Muscle layer of colon (tissue), 2 donors: ENCODE results near the gene CDCA7L.

Experiments used
- H3K27ac ChIP-seq: one replicate; pipeline ENCODE4 v1.7.0; 2013; ENCODE audit warnings: low read depth, mild to moderate bottlenecking, low read length, moderate library complexity
- H3K27me3 ChIP-seq, 2 donors: one replicate each; pipeline ENCODE4 v1.7.0; 2013; ENCODE audit warnings: low read length in 2 of 2, mild to moderate bottlenecking in 2 of 2; ENCODE audit not compliant: insufficient read depth in 2 of 2, control insufficient read depth in 1 of 2
- H3K36me3 ChIP-seq: one replicate; pipeline ENCODE4 v1.7.0; 2013; ENCODE audit warnings: mild to moderate bottlenecking, low read length; ENCODE audit not compliant: insufficient read depth
- H3K4me1 ChIP-seq: one replicate; pipeline ENCODE4 v1.7.0; 2013; ENCODE audit warnings: mild to moderate bottlenecking, low read length; ENCODE audit not compliant: insufficient read depth
- H3K4me3 ChIP-seq, 2 donors: one replicate each; pipeline ENCODE4 v1.7.0; 2013; ENCODE audit warnings: low read length in 2 of 2, low read depth in 1 of 2, mild to moderate bottlenecking in 1 of 2, moderate library complexity in 1 of 2
- H3K9ac ChIP-seq: one replicate; pipeline ENCODE4 v1.7.0; 2013; ENCODE audit warnings: low read length
- H3K9me3 ChIP-seq: one replicate; pipeline ENCODE4 v1.7.0; 2013; ENCODE audit warnings: mild to moderate bottlenecking, low read length
- donor health status: abdominal sarcoma.
- donor health status: Adenocarcinoma of cecum.

CDCA7L gene

GRCh38 chr7:21945454-21946221 lies at the start of gene CDCA7L:
CDCA7L (minus strand) TSS chr7:21945899; CDS start chr7:21945804, 95 bp downstream.
- Histone ChIP-seq H3K27ac (peak within 1 kb of the TSS; percentile 94), H3K36me3 (no peaks in the 10 kb centered on the region), H3K4me1 (peaks cover 30% of the 10 kb centered on the region), H3K9ac (peak within 1 kb of the TSS; percentile 45), H3K27me3 (no peaks in the 10 kb centered on the region), H3K4me3 (peak within 1 kb of the TSS; percentile 45 to 66), H3K9me3 (no peaks in the 10 kb centered on the region)

- no peak overlapping the region for H3K27ac ChIP-seq
- H3K9me3 ChIP-seq = no peaks in the 10 kb centered on the region
- H3K4me1 ChIP-seq = no peaks in the 10 kb centered on the region
- no peak overlapping the region for H3K4me3 ChIP-seq
- H3K9ac ChIP-seq = no peak overlapping the region
- H3K36me3 ChIP-seq = no peaks in the 10 kb centered on the region
- H3K27me3 ChIP-seq = no peaks in the 10 kb centered on the region
Observed at GRCh38 chr7:21986096-21986495, 40.4 kb upstream of the CDCA7L start.

- no peaks in the 10 kb centered on the region for H3K9me3 ChIP-seq
- H3K4me3 ChIP-seq = no peak overlapping the region
- no peak overlapping the region for H3K27ac ChIP-seq
- H3K36me3 ChIP-seq = no peaks in the 10 kb centered on the region
- no peaks in the 10 kb centered on the region for H3K4me1 ChIP-seq
- H3K9ac ChIP-seq = no peak overlapping the region
- H3K27me3 ChIP-seq = no peaks in the 10 kb centered on the region
Observed at GRCh38 chr7:21984042-21984441, 38.3 kb upstream of the CDCA7L start.

- H3K9me3 ChIP-seq = no peaks in the 10 kb centered on the region
- no peak overlapping the region for H3K4me3 ChIP-seq
- no peaks in the 10 kb centered on the region for H3K4me1 ChIP-seq
- no peaks in the 10 kb centered on the region for H3K27me3 ChIP-seq
- no peaks in the 10 kb centered on the region for H3K36me3 ChIP-seq
- no peak overlapping the region for H3K27ac ChIP-seq
- no peak overlapping the region for H3K9ac ChIP-seq
Observed at GRCh38 chr7:21983056-21983455, 37.4 kb upstream of the CDCA7L start.

GRCh38 chr7:21981524-21981923 lies 35.8 kb upstream of the CDCA7L start:
- no peaks in the 10 kb centered on the region for H3K4me1 ChIP-seq
- no peaks in the 10 kb centered on the region for H3K9me3 ChIP-seq
- no peak overlapping the region for H3K27ac ChIP-seq
- H3K9ac ChIP-seq = no peak overlapping the region
- H3K27me3 ChIP-seq = no peaks in the 10 kb centered on the region
- H3K36me3 ChIP-seq = no peaks in the 10 kb centered on the region
- no peak overlapping the region for H3K4me3 ChIP-seq

GRCh38 chr7:21980926-21981500 lies 35.3 kb upstream of the CDCA7L start:
- no peaks in the 10 kb centered on the region for H3K36me3 ChIP-seq
- H3K4me3 ChIP-seq = no peak overlapping the region
- H3K9me3 ChIP-seq = no peaks in the 10 kb centered on the region
- H3K27ac ChIP-seq = no peak overlapping the region
- no peak overlapping the region for H3K9ac ChIP-seq
- H3K27me3 ChIP-seq = no peaks in the 10 kb centered on the region
- no peaks in the 10 kb centered on the region for H3K4me1 ChIP-seq

GRCh38 chr7:21972397-21972784 lies 26.7 kb upstream of the CDCA7L start:
- Histone ChIP-seq H3K27ac (no peak overlapping the region), H3K9me3 (no peaks in the 10 kb centered on the region), H3K9ac (no peak overlapping the region), H3K4me3 (no peak overlapping the region), H3K27me3 (no peaks in the 10 kb centered on the region), H3K4me1 (no peaks in the 10 kb centered on the region), H3K36me3 (no peaks in the 10 kb centered on the region)

- Histone ChIP-seq H3K9me3 (no peaks in the 10 kb centered on the region), H3K4me1 (no peaks in the 10 kb centered on the region), H3K27me3 (no peaks in the 10 kb centered on the region), H3K9ac (no peak overlapping the region), H3K4me3 (no peak overlapping the region), H3K27ac (no peak overlapping the region), H3K36me3 (no peaks in the 10 kb centered on the region)
Observed at GRCh38 chr7:21971780-21972396, 26.2 kb upstream of the CDCA7L start.

GRCh38 chr7:21969822-21970221 lies 24.1 kb upstream of the CDCA7L start:
- Histone ChIP-seq H3K4me1 (peaks cover 10% of the 10 kb centered on the region), H3K27ac (no peak overlapping the region)

GRCh38 chr7:21967598-21968003 lies 21.9 kb upstream of the CDCA7L start:
- Histone ChIP-seq H3K36me3 (no peaks in the 10 kb centered on the region), H3K9me3 (no peaks in the 10 kb centered on the region), H3K9ac (no peak overlapping the region), H3K4me1 (peaks cover 13% of the 10 kb centered on the region), H3K27ac (no peak overlapping the region), H3K4me3 (no peak overlapping the region), H3K27me3 (no peaks in the 10 kb centered on the region)

More at GRCh38 chr7:21969822-21970221, 24.1 kb upstream of the CDCA7L start:
- Histone ChIP-seq H3K4me3 (no peak overlapping the region), H3K27me3 (no peaks in the 10 kb centered on the region), H3K9me3 (no peaks in the 10 kb centered on the region), H3K36me3 (no peaks in the 10 kb centered on the region), H3K9ac (no peak overlapping the region)

GRCh38 chr7:21966271-21966670 lies 20.6 kb upstream of the CDCA7L start:
- Histone ChIP-seq H3K9ac (no peak overlapping the region), H3K4me3 (no peak overlapping the region)

More at GRCh38 chr7:21966271-21966670, 20.6 kb upstream of the CDCA7L start:
- Histone ChIP-seq H3K27me3 (no peaks in the 10 kb centered on the region), H3K4me1 (peaks cover 13% of the 10 kb centered on the region), H3K27ac (no peak overlapping the region), H3K36me3 (no peaks in the 10 kb centered on the region), H3K9me3 (no peaks in the 10 kb centered on the region)
